Activated gamma-delta T cell (primary cell): ENCODE measurements around the gene AZU1.
A peak's percentile ranks its signal among the peaks of the same experiment; 100 is the strongest.

ENCODE experiments used
- DNase-seq: peaks from one replicate; lab custom pipeline; 2025; lab: John Stamatoyannopoulos, UW

Gene AZU1

GRCh38 chr19:854549-854948 lies 26.9 kb downstream of the AZU1 start:
- DNase-seq: no peak

DNA sequence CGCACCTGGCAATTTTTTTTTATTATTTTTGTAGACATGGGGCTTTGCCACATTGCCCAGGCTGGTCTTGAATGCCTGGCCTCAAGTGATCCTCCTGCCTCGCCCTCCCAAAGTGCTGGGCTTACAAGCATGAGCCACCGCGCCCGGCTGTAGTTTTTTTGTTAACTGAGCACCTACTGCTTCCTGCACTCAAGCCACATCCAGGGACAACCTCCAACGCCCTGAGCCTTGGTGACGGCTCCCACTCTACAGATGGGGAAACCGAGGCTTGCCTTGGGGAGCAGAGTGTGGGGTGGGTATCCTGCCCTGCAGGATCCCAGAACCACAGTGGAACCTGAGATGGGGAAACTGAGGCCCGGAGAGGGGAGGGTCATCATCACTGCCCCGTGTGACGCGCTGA lies 27.5 kb downstream of the AZU1 start:
- DNase-seq: no peak

GRCh38 chr19:855566-856120 lies 28.0 kb downstream of the AZU1 start:
- no peak for DNase-seq

GRCh38 chr19:858284-858683 lies 30.6 kb downstream of the AZU1 start:
- DNase-seq: no peak

DNA sequence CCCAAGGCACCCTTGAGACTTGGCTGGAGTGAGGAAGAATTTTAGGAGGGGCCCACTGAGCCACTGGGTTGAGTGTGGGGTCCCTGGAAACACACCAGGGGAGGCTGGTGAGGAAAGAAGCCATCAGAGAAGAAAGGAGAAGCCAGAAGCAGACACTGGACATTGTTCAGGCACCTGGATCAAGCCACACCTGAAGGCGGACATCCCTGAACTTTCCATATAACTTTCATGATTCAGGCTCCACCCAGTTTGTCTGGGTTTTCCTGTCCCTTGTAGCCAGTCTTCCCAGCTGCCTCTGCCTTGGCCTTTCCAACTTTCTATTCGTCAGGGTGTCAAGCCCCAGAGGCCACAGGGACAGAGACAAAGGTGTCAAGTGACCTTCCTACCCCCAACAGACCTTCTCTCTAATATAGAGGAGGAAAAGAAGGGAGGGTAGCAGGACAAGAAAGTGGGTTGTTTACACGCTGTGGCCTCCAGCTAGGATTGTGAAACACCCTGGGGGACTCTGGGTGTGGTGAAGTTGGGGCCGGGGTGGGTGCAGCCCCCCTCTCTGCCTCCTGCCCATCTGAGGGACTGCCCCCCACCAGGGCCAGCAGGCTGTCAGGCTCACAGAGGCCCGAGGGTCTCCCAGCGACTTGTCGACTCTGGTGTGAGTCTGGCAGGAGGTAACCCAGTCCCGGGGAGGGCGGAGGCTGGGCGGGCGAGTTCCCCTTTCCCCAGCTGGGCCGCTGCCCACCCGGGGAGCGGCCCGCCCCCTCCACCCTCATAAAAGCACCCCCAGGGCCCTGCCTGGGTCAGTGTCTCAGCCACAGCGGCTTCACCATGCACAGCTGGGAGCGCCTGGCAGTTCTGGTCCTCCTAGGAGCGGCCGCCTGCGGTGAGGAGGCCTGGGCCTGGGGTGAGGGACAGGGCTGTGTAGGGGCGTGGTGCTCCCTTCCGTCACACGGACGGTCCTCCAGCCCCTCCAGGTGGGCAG lies 31.5 kb downstream of the AZU1 start, which contains the start of gene CFD:
Gene CFD (plus strand): TSS at position 797 of the 976 bp plus-strand sequence. CDS start 26 bp downstream, at position 823.
- DNase-seq: no peak

DNA sequence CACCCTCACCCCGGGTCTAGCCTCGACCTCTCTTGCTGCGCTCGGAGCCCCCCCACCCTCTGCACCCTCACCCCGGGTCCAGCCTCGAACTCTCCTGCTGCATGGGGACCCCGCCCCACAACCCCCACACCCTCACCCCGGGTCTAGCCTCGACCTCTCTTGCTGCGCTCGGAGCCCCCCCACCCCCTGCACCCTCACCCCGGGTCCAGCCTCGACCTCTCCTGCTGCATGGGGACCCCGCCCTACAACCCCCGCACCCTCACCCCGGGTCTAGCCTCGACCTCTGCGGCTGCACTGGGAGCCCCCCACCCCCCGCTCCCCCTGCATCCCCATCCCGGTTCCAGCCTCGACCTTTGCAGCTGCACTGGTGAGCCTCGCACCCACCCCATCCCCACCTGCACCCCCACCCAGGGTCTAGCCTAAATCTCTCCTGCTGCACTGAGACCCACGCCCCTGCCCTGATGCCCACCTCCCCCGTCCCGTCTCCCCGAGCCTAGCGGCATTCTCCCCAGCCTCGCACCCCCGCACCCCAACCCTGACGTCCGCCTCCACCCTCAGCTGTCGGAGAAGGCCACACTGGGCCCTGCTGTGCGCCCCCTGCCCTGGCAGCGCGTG lies 33.6 kb downstream of the AZU1 start:
- no peak for DNase-seq

- DNase-seq: peak; percentile 54
These were observed 34.3 kb downstream of the AZU1 start for GRCh38 chr19:861756-862580.

DNA sequence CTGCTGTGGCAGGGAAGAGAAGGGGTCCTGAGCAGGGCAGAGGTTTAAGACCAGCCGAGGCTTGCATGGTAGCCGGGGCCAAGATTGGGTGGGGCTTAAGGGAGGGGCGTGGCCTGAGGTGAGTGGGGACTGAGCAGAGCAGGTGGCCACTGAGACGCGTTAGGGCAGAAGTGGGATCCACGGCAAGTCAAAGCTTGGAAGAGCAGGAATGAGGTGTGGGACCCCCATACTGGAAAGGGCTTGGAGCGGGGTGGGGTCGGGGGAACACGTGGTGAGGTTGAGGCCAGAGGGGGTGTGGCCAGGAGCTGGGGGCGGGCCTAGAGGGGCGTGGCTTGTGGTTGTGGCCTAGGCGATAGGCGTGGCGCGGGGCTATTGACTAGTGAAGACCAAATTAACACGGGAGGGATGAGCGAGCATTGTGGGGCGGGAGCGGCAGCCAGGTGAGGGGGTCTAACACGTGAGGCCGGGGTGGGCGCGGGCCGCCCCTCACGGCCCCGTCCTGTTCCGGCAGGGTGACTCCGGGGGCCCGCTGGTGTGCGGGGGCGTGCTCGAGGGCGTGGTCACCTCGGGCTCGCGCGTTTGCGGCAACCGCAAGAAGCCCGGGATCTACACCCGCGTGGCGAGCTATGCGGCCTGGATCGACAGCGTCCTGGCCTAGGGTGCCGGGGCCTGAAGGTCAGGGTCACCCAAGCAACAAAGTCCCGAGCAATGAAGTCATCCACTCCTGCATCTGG lies 35.1 kb downstream of the AZU1 start:
- DNase-seq: peak; percentile 61

DNA sequence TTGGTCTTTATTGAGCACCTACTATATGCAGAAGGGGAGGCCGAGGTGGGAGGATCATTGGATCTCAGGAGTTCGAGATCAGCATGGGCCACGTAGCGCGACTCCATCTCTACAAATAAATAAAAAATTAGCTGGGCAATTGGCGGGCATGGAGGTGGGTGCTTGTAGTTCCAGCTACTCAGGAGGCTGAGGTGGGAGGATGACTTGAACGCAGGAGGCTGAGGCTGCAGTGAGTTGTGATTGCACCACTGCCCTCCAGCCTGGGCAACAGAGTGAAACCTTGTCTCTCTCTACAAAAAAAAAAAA lies 35.6 kb downstream of the AZU1 start:
- no peak for DNase-seq

- DNase-seq: no peak
These were observed 39.2 kb downstream of the AZU1 start for GRCh38 chr19:866769-867300.

DNA sequence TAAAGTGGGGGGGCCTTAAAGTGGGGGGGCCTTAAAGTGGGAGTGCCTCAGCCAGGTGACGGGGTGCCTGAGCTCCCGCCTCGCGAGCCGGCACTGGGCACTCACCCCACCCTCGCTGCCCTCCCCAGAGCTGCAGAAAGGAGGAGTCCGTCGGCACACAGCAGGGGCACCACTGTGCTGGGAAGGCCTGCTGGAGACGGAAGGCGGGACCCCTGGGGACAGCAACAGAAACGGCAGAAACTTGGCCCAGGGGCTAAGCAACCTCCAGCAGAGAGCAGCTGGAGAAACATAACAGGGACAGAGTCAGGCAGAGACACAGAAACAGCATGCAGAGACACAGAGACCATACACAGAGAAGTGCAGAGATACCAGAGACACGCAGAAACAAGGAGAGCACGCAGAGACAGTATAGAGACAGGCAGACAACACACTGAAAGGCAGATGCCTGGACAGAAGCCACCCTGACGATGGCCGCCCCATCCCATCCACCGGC lies 39.7 kb downstream of the AZU1 start:
- DNase-seq: no peak

DNA sequence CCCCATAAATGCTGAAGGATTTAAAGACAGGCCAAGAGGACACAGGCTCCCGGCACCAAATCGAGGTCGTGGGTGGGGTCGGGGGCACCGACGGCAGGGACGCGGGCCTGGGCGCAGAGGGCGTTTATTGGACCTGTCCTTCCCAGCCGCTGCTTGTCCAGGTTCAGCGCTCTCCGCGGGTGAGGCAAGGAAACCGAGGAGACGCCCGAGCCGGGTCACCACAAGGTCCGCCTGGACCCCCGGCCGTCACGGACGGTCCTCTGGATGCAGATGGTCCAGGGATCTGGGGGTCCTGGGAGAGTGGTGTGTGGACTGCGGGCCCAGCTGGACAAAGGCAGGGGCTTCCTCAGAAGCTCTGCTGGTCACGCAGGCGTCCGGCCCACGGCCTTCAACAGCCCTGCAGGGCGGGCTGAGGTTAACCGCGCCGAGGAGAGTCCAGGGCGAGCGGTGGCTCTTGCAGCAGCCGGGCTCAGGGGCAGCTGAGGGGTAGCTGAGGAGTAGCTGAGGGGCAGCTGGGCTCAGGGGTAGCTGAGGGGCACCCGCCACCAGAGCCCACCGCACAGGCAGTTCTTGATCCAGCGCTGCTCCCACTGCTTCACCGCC lies 40.3 kb downstream of the AZU1 start:
- no peak for DNase-seq

- DNase-seq: no peak
These were observed 41.0 kb downstream of the AZU1 start for GRCh38 chr19:868458-869244.

- no peak for DNase-seq
These were observed 41.9 kb downstream of the AZU1 start for GRCh38 chr19:869245-870177.

- DNase-seq: no peak
These were observed 42.7 kb downstream of the AZU1 start for GRCh38 chr19:870314-870713.

GRCh38 chr19:870963-871401 lies 43.3 kb downstream of the AZU1 start:
- no peak for DNase-seq

DNA sequence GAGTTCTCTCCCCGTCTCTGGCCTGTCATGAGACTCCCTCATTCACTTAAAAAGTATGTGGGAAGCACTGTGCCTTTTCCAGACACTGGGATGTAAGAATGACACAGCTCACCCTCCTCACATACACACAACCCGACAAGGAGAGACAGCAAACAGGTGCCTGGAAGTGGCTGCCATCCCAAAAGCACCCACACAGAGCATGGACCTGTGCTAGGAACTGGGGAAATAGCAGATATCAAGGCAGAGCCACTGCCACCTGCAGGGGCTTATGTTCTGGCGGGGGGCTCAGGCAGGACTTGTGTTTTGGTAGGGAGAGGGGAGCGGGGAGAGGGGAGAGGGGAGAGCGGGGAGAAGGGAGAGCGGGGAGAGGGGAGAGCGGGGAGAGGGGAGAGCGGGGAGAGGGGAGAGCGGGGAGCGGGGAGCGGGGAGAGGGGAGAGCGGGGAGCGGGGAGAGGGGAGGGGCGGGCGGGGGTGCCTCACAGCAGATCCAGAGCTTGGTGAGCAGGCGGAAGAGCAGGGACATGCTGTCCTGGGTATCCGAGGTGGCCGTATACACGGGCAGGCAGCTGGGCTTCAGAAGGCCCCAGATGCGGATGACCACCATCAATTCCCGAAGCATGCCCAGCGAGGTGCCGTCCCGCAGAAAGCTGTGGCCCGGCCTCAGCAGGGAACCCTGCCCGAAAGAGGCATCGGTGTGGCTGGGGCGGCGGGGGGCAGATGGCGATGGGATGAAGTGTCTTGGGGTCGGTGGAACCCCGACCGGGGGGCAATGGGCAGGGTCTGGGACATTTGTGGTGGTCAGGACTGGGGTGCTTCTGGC lies 44.0 kb downstream of the AZU1 start:
- no peak for DNase-seq
